Astrocyte (in vitro differentiated cells and primary cell): ENCODE results near the gene DCAF6. TPM values are rescaled to one million over a fixed set of nuclear protein-coding genes. Genes with fewer than 3 reads are reported as not detected.

Experiments used
- DNase-seq: peaks from one replicate; pipeline ENCODE4 v3.0.0-alpha.2; 2010; ENCODE audit warnings: low read depth
- FAIRE-seq: peaks from 2 replicates; lab custom pipeline; 2011; peaks lifted over from hg19 to GRCh38; lab: Jason Lieb, UNC
- H2AFZ ChIP-seq: 2 replicates; pipeline ENCODE4 v1.6.0; 2012; ENCODE audit warnings: low read depth, low read length, inconsistent platforms
- H3K27ac ChIP-seq: 2 replicates; pipeline ENCODE4 v1.5.1; 2011; ENCODE audit warnings: low read depth, low read length, inconsistent platforms
- H3K27me3 ChIP-seq: 2 replicates; pipeline ENCODE4 v1.6.0; 2011; ENCODE audit warnings: low read length, inconsistent platforms; ENCODE audit not compliant: insufficient read depth
- H3K36me3 ChIP-seq: 2 replicates; pipeline ENCODE4 v1.5.1; 2011; ENCODE audit warnings: low read length, inconsistent platforms; ENCODE audit not compliant: insufficient read depth
- H3K4me1 ChIP-seq: 2 replicates; pipeline ENCODE4 v1.5.1; 2011; ENCODE audit warnings: low read length, inconsistent platforms; ENCODE audit not compliant: insufficient read depth
- H3K4me2 ChIP-seq: 2 replicates; pipeline ENCODE4 v1.6.0; 2012; ENCODE audit warnings: low read length, inconsistent platforms
- H3K4me3 ChIP-seq: 2 replicates; pipeline ENCODE4 v1.5.1; 2011; ENCODE audit warnings: low read depth, mild to moderate bottlenecking, low read length, inconsistent platforms; ENCODE audit not compliant: insufficient read depth
- H3K79me2 ChIP-seq: 2 replicates; pipeline ENCODE4 v1.6.0; 2012; ENCODE audit warnings: mild to moderate bottlenecking, low read length, inconsistent platforms; ENCODE audit not compliant: insufficient read depth
- H3K9ac ChIP-seq: 2 replicates; pipeline ENCODE4 v1.6.0; 2012; ENCODE audit warnings: mild to moderate bottlenecking, low read length, inconsistent platforms
- H3K9me3 ChIP-seq: 2 replicates; pipeline ENCODE4 v1.5.1; 2012; ENCODE audit warnings: low read depth, mild to moderate bottlenecking, low read length, inconsistent platforms; ENCODE audit not compliant: insufficient read depth
- H4K20me1 ChIP-seq: 2 replicates; pipeline ENCODE4 v1.6.0; 2012; ENCODE audit warnings: low read length, inconsistent platforms; ENCODE audit not compliant: insufficient read depth
- H3K27ac Mint-ChIP-seq: one replicate; pipeline ENCODE4 v1.8.0; 2021; ENCODE audit warnings: mild to moderate bottlenecking, mixed read lengths; ENCODE audit not compliant: unreplicated experiment
- H3K27me3 Mint-ChIP-seq: one replicate; pipeline ENCODE4 v1.8.0; 2021; ENCODE audit warnings: low read depth, mixed read lengths; ENCODE audit not compliant: unreplicated experiment
- H3K36me3 Mint-ChIP-seq: one replicate; pipeline ENCODE4 v1.8.0; 2021; ENCODE audit warnings: low read depth, mixed read lengths; ENCODE audit not compliant: unreplicated experiment
- H3K4me1 Mint-ChIP-seq: one replicate; pipeline ENCODE4 v1.8.0; 2021; ENCODE audit warnings: low read depth, mixed read lengths; ENCODE audit not compliant: unreplicated experiment
- H3K4me3 Mint-ChIP-seq: one replicate; pipeline ENCODE4 v1.8.0; 2021; ENCODE audit warnings: mild to moderate bottlenecking, moderate library complexity, mixed read lengths; ENCODE audit not compliant: unreplicated experiment
- H3K9me3 Mint-ChIP-seq: one replicate; pipeline ENCODE4 v1.8.0; 2021; ENCODE audit warnings: mild to moderate bottlenecking, mixed read lengths; ENCODE audit not compliant: unreplicated experiment
- CTCF ChIP-seq: IDR thresholded peaks from 2 replicates; pipeline ENCODE4 v1.5.1; 2011; ENCODE audit warnings: low read depth, mild to moderate bottlenecking, inconsistent platforms, low read length, moderate library complexity; ENCODE audit not compliant: insufficient read depth
- EZH2 ChIP-seq: IDR thresholded peaks from 2 replicates; pipeline ENCODE4 v1.6.1; 2012; ENCODE audit warnings: mild to moderate bottlenecking, low read length, inconsistent platforms; ENCODE audit not compliant: insufficient read depth
- total RNA-seq: library from RNA; stranded (reverse); gene quantifications from 2 replicates; pipeline ENCODE4 v1.2.1, GENCODE V29; 2021

The DCAF6 gene
- total RNA-seq, 1 donor from 2014 or later, result 57.4 TPM

- H3K36me3 Mint-ChIP-seq, result peaks cover 12% of the 10 kb centered on the region
- no peaks in the 10 kb centered on the region for H3K9me3 ChIP-seq
- peaks cover 27% of the 10 kb centered on the region for H3K36me3 ChIP-seq
- DNase-seq (no peak), FAIRE-seq (no peak)
- H3K9ac ChIP-seq, result no peak overlapping the region
- no peaks in the 10 kb centered on the region for H3K27me3 ChIP-seq
- no peaks in the 10 kb centered on the region for H3K9me3 Mint-ChIP-seq
- H3K27ac ChIP-seq, result no peak overlapping the region
- H3K27me3 Mint-ChIP-seq, result no peaks in the 10 kb centered on the region
- no peaks in the 10 kb centered on the region for H4K20me1 ChIP-seq
- no peaks in the 10 kb centered on the region for H3K4me1 ChIP-seq
- H3K4me3 ChIP-seq, result no peak overlapping the region
- no peaks in the 10 kb centered on the region for H3K4me1 Mint-ChIP-seq
- no peak overlapping the region for H2AFZ ChIP-seq
- TF ChIP-seq EZH2 (no peak), CTCF (no peak)
- no peak overlapping the region for H3K4me3 Mint-ChIP-seq
- H3K4me2 ChIP-seq, result no peak overlapping the region
- no peaks in the 10 kb centered on the region for H3K79me2 ChIP-seq
- H3K27ac Mint-ChIP-seq, result no peak overlapping the region
Measured at GRCh38 chr1:168069384-168069783, 132.9 kb downstream of the DCAF6 start.

- Histone ChIP-seq H3K4me3 (no peak overlapping the region), H3K4me1 (peaks cover 26% of the 10 kb centered on the region), H3K9me3 (no peaks in the 10 kb centered on the region), H3K27ac (peak overlapping the region; percentile 75), H3K27me3 (no peaks in the 10 kb centered on the region), H3K4me2 (peak overlapping the region; percentile 62), H3K36me3 (peaks cover 5% of the 10 kb centered on the region), H3K9ac (peak overlapping the region; percentile 48), H3K79me2 (no peaks in the 10 kb centered on the region), H2AFZ (no peak overlapping the region), H4K20me1 (peaks cover 15% of the 10 kb centered on the region)
- TF ChIP-seq CTCF, result no peak
- TF ChIP-seq EZH2, result no peak
- peaks cover 37% of the 10 kb centered on the region for H3K4me1 Mint-ChIP-seq
- no peaks in the 10 kb centered on the region for H3K27me3 Mint-ChIP-seq
- H3K9me3 Mint-ChIP-seq, result no peaks in the 10 kb centered on the region
- peak; percentile 50 for FAIRE-seq
- peaks cover 35% of the 10 kb centered on the region for H3K36me3 Mint-ChIP-seq
- H3K4me3 Mint-ChIP-seq, result no peak overlapping the region
- peak; percentile 67 for DNase-seq
- H3K27ac Mint-ChIP-seq, result peak overlapping the region; percentile 77
Measured at GRCh38 chr1:168079761-168080160, 143.3 kb downstream of the DCAF6 start.

GRCh38 chr1:168081373-168082007, 145.0 kb downstream of the DCAF6 start:
- Histone ChIP-seq H3K27ac (peak overlapping the region; percentile 48), H3K4me1 (peaks cover 26% of the 10 kb centered on the region), H3K4me2 (no peak overlapping the region), H4K20me1 (peaks cover 15% of the 10 kb centered on the region), H3K27me3 (no peaks in the 10 kb centered on the region), H3K9me3 (no peaks in the 10 kb centered on the region), H3K36me3 (peaks cover 5% of the 10 kb centered on the region), H3K79me2 (no peaks in the 10 kb centered on the region), H2AFZ (no peak overlapping the region), H3K4me3 (no peak overlapping the region), H3K9ac (peak overlapping the region; percentile 1)
- Mint-ChIP-seq H3K9me3 (no peaks in the 10 kb centered on the region), H3K27ac (peak overlapping the region; percentile 2), H3K36me3 (peaks cover 36% of the 10 kb centered on the region), H3K4me1 (peaks cover 37% of the 10 kb centered on the region), H3K4me3 (no peak overlapping the region), H3K27me3 (no peaks in the 10 kb centered on the region)
- DNase-seq (peak; percentile 52), FAIRE-seq (no peak)
- TF ChIP-seq EZH2, result no peak
- no peak for TF ChIP-seq CTCF
